Measurements from ENCODE around the gene POLA2. TPM values are rescaled to one million over a fixed set of nuclear protein-coding genes. Genes with fewer than 3 reads are reported as not detected.

POLA2 gene
- total and polyA plus RNA-seq, 7 donors: 1.7 to 5.8 (median 3.3) TPM

- ATAC-seq: no peak
- Histone ChIP-seq H3K4me1 (no peaks in the 10 kb centered on the region), H3K27me3 (ENCODE audit: insufficient read depth in 3 of 3, low read length in 2 of 3) (no peaks in the 10 kb centered on the region), H3K4me3 (no peak overlapping the region), H3K9me3 (no peaks in the 10 kb centered on the region), H3K27ac (no peak overlapping the region), H3K36me3 (ENCODE audit: insufficient read depth in 1 of 2, low read depth in 1 of 2) (no peaks in the 10 kb centered on the region)
- no peak for DNase-seq
- TF ChIP-seq, protein P1, sequence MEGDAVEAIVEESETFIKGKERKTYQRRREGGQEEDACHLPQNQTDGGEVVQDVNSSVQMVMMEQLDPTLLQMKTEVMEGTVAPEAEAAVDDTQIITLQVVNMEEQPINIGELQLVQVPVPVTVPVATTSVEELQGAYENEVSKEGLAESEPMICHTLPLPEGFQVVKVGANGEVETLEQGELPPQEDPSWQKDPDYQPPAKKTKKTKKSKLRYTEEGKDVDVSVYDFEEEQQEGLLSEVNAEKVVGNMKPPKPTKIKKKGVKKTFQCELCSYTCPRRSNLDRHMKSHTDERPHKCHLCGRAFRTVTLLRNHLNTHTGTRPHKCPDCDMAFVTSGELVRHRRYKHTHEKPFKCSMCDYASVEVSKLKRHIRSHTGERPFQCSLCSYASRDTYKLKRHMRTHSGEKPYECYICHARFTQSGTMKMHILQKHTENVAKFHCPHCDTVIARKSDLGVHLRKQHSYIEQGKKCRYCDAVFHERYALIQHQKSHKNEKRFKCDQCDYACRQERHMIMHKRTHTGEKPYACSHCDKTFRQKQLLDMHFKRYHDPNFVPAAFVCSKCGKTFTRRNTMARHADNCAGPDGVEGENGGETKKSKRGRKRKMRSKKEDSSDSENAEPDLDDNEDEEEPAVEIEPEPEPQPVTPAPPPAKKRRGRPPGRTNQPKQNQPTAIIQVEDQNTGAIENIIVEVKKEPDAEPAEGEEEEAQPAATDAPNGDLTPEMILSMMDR (IDR thresholded peaks at IDR 0.05): no peak
- 69 to 81% (median 70%) methylated on average over 9 of the region's 9 CpGs for WGBS, 3 donors
- intact Hi-C loops (cut with DNase I): no loop called here
These were observed 10.3 kb upstream of the POLA2 start for GRCh38 chr11:65251476-65251875.

- TF ChIP-seq, protein P1 (IDR thresholded peaks at IDR 0.05): no peak
- WGBS, 3 donors: 80 to 83% (median 81%) methylated on average over 6 of the region's 6 CpGs
- Histone ChIP-seq H3K4me3 (no peak overlapping the region), H3K4me1 (no peaks in the 10 kb centered on the region), H3K36me3 (ENCODE audit: insufficient read depth in 1 of 2, low read depth in 1 of 2) (no peaks in the 10 kb centered on the region), H3K27ac (no peak overlapping the region), H3K9me3 (no peaks in the 10 kb centered on the region), H3K27me3 (ENCODE audit: insufficient read depth in 3 of 3, low read length in 2 of 3) (no peaks in the 10 kb centered on the region)
- intact Hi-C loops (cut with DNase I): no loop called here
- no peak for ATAC-seq
- DNase-seq: no peak
These were observed 7.0 kb upstream of the POLA2 start for GRCh38 chr11:65254724-65255123.

DNA sequence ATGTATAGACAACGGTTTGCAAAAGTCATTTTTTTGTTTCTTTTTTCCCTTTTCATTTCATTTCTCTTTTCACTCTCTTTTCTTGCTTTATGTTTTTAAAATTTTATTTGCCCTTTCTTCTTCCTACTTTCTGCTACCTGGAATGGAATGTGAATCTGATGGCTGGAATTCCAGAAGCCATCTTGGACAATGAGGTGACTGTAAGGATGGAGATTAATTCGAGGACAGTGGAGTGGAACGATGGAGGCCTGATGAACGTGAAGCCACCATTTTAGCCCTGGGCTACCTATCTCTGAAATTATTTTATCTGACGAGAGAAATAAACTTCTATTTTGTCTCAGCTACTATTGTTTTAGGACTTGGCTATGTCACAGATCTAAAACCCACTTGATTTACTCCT is 2.8 kb upstream of the POLA2 start:
- H3K4me3 ChIP-seq: no peak overlapping the region
- no peaks in the 10 kb centered on the region for H3K36me3 ChIP-seq (ENCODE audit: insufficient read depth in 1 of 2, low read depth in 1 of 2)
- no peaks in the 10 kb centered on the region for H3K27me3 ChIP-seq (ENCODE audit: insufficient read depth in 3 of 3, low read length in 2 of 3)
- no peaks in the 10 kb centered on the region for H3K9me3 ChIP-seq
- 75 to 79% (median 75%) methylated on average over 5 of the region's 5 CpGs for WGBS, 3 donors
- no peak overlapping the region for H3K27ac ChIP-seq
- TF ChIP-seq, protein P1 (IDR thresholded peaks at IDR 0.05): no peak
- H3K4me1 ChIP-seq: peaks cover 6% of the 10 kb centered on the region
- intact Hi-C loops (cut with DNase I): no loop called here
- ATAC-seq (no peak), DNase-seq (no peak)

GRCh38 chr11:65260302-65260701 is 1.5 kb upstream of the POLA2 start:
- no peaks in the 10 kb centered on the region for H3K27me3 ChIP-seq (ENCODE audit: insufficient read depth in 3 of 3, low read length in 2 of 3)
- 97% methylated on average over 17 of the region's 17 CpGs for WGBS, 3 donors

More at GRCh38 chr11:65260302-65260701, 1.5 kb upstream of the POLA2 start:
- ATAC-seq (no peak), DNase-seq (no peak)
- H3K36me3 ChIP-seq (ENCODE audit: insufficient read depth in 1 of 2, low read depth in 1 of 2): peaks cover 0 to under 1% of the 10 kb centered on the region in 2 donors
- TF ChIP-seq, protein P1 (IDR thresholded peaks at IDR 0.05): no peak
- H3K4me3 ChIP-seq: no peak overlapping the region
- H3K9me3 ChIP-seq: no peaks in the 10 kb centered on the region
- intact Hi-C loops (cut with DNase I): no loop called here
- no peak overlapping the region for H3K27ac ChIP-seq
- H3K4me1 ChIP-seq: peaks cover 6% of the 10 kb centered on the region

Measured in psoas muscle (tissue), 8 donors.